Measurements from ENCODE around the gene FUT8. TPM values are rescaled to one million over a fixed set of nuclear protein-coding genes. Genes with fewer than 3 reads are reported as not detected.
"Not testable (repeated sequence)": the region's sequence is repeated elsewhere in the genome, so short reads cannot be mapped to it uniquely, and the experiment has no call there.

Gene FUT8
- total RNA-seq, 1 donor from 2014 or later = 193 TPM

- no peak for DNase-seq
Observed at GRCh38 chr14:65453807-65454480, 41.4 kb downstream of the FUT8 start.

- DNase-seq = no peak
Observed at GRCh38 chr14:65456247-65456646, 43.7 kb downstream of the FUT8 start.

- no peak for DNase-seq
Observed at GRCh38 chr14:65461730-65462129, 49.2 kb downstream of the FUT8 start.

- DNase-seq = no peak
Observed at GRCh38 chr14:65462411-65462810, 49.9 kb downstream of the FUT8 start.

- DNase-seq = no peak
Observed at GRCh38 chr14:65465584-65465983, 53.1 kb downstream of the FUT8 start.

GRCh38 chr14:65467926-65468325 is 55.4 kb downstream of the FUT8 start:
- not testable (repeated sequence) for DNase-seq

GRCh38 chr14:65469903-65470302 is 57.4 kb downstream of the FUT8 start:
- no peak for DNase-seq

- DNase-seq = no peak
Observed at GRCh38 chr14:65470404-65470880, 57.9 kb downstream of the FUT8 start.

DNA sequence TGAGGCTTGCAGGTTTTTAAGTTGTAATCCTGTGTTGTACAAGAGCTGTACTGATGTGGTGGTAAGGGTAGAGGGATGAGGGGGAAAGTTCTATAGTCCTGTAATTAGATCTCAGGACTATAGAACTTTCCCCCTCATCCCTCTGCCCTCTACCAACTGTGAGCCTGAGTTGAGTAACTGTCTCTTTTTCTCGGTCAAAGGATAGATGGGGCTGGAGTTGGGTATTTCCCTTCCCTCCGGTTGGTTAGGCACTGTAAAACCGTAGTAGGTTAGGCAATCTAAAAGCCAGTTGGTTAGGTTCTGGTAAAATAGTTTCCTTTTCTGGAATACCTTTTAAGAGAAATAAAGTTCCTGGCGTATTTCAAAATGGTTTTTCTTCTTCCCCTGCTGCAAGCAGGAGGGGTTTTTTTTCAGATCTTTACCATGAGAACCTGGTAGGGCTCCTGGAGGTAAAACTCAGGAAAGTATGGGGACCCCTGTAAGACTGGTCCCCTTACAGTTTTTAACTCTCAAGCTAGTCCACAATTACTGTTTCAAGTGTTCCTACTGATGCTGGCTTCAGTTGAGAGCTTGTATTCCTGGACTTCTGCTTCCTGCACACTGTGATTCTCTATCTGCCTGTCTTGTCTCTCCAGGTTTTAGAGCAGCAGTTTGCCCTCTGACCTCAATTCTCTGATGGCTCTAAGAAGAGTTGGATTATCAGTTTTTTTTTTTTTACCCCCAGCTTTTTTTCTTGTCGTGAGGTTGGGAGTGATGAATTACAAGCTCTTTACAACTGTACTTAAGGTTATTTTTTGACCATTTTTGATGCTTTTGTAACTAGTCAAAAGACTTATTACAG is 58.7 kb downstream of the FUT8 start:
- no peak for DNase-seq

- no peak for DNase-seq
Observed at GRCh38 chr14:65472189-65472588, 59.7 kb downstream of the FUT8 start.

- no peak for DNase-seq
Observed at GRCh38 chr14:65476273-65476941, 63.9 kb downstream of the FUT8 start.

- no peak for DNase-seq
Observed at GRCh38 chr14:65476942-65477318, 64.4 kb downstream of the FUT8 start.

- DNase-seq = no peak
Observed at GRCh38 chr14:65478017-65478416, 65.5 kb downstream of the FUT8 start.

- DNase-seq = no peak
Observed at GRCh38 chr14:65478596-65478995, 66.1 kb downstream of the FUT8 start.

GRCh38 chr14:65479386-65479785 is 66.9 kb downstream of the FUT8 start:
- no peak for DNase-seq

DNA sequence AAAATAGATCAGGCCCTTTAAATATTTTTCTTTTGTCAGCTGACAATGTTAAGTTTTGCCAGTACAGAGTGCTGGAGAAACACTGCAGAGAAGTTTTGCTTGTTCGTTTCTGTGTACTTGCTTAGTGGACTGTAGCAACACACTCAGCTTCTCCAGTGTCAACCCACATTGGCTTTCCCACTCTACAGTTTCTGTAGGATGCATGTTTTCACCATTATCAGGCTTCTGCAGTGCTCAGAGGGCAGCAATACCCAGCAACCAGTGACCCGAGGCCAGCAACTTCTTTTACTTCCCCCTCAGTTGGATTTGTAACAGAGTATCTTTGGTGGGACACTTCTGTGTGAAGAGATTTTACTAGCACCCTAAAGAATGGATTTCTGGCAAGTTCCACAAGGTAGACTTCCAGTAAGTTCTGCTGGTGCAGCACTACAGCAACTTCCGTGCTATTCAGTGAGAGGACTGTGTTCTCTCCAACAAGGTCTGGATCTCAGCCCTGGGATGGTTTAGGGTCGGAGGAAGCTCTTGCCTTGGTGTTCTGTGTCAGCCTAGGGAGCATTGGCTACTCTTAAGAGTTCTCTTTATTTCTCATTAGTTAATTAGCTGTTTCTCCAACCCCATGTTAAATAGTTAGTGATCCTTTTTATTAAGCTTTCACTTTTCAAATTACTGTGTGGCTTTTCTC is 70.4 kb downstream of the FUT8 start:
- DNase-seq = no peak

GRCh38 chr14:65483647-65484046 is 71.1 kb downstream of the FUT8 start:
- DNase-seq = no peak

GRCh38 chr14:65485516-65485915 is 73.0 kb downstream of the FUT8 start:
- no peak for DNase-seq

DNA sequence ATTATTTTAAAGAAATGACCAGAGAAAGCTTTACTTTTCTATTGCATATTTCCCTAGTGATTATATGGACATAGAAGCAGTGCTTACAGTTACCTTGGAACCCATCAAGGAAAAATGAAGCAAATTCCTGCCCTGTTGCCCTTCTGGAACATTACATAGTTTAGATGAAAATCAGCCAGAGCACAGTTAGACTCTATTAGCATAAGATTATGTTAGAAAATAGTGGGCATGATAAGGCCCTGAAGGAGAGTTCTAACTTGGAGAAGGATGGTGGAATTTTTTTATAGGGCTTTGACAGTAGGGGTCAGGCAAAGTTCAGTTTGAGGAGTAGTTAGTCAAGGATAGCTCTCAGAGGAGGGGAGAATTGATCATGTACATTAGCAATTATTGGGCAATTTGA is 74.3 kb downstream of the FUT8 start:
- no peak for DNase-seq

- DNase-seq = no peak
Observed at GRCh38 chr14:65487783-65488494, 75.4 kb downstream of the FUT8 start.

DNA sequence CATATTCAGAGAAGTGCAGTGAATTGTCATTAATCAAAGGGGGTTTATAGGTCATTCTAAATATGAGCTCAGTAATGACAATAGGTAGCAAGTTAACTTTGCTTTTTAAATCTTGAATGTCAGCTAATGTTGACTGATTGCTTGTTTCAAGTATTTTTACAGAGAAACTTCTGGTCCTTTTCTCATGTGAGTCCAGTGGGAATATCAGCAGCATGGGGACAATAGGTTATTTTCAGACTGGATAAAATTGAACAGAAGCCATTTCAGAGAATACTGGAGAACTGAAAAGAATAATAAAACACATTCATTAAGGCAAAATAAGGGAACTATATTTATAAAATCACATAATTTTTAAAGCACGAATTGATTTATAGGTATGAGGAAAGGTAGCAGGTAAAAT is 78.7 kb downstream of the FUT8 start:
- no peak for DNase-seq

DNA sequence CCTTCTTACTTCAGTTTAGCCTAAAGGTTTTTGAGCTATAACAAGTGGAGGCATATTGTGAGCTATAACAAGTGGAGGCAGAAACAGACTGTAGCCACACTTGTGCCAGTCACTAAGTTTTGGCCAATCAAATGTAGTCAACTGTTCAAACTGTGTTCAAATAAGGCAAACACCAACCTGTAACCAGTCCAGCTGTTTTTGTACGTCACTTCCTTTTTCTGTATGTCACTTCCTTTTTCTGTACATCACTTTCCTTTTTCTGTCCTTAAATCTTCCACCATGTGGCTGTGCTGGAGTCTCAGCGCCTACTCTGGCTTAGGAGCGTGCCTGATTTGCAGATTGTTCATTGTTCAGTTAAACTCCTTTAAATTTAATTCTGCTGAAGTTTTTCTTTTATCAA is 79.7 kb downstream of the FUT8 start:
- DNase-seq = no peak
